SK-N-SH (cell line): ENCODE measurements around the gene ENTPD6. TPM values are rescaled to one million over a fixed set of nuclear protein-coding genes. Genes with fewer than 3 reads are reported as not detected.

Source experiments
- CTCF ChIA-PET: fragments of 300-600, 350-600 bp; formaldehyde crosslinking; extraction: SDS; loops from one replicate; lab custom pipeline; 2021; lab: Yijun Ruan, JAX
- POLR2A ChIA-PET: fragments of 350-600 bp; sonication (Branson Sonifier 250); formaldehyde crosslinking; extraction: SDS; loops from one replicate; lab custom pipeline; 2020; ENCODE audit warnings: antibody characterized with exemption, inconsistent platforms; lab: Yijun Ruan, JAX
- DNase-seq: peaks from one replicate; pipeline ENCODE4 v3.0.0; 2012
- H2AFZ ChIP-seq: fragments of 200-600 bp; sonication (generic); 2 replicates; pipeline ENCODE4 v1.8.1; 2016; ENCODE audit warnings: antibody characterized with exemption, mild to moderate bottlenecking, low read depth
- H3F3A ChIP-seq: fragments of 200-600 bp; sonication (generic); replicated peaks from 2 replicates; pipeline ENCODE3; 2016; ENCODE audit warnings: antibody characterized with exemption, mild to moderate bottlenecking; ENCODE audit not compliant: insufficient read depth
- H3K27ac ChIP-seq, 2 experiments: fragments of 200-500 bp in 1 of 2; fragments of 200-600 bp in 1 of 2; sonication (Bioruptor generic) in 1 of 2; sonication (generic), shearing (Covaris generic) in 1 of 2; 2 replicates each; pipeline versions ENCODE4 v1.5.1 to v1.6.1; 2014 to 2016; ENCODE audit warnings: low read depth in 2 of 2, inconsistent platforms in 1 of 2, low read length in 1 of 2, mild to moderate bottlenecking in 1 of 2, mixed read lengths in 1 of 2
- H3K27me3 ChIP-seq: fragments of 200-600 bp; sonication (generic), shearing (Covaris generic); 2 replicates; pipeline ENCODE4 v1.6.1; 2016; ENCODE audit warnings: mixed run types; ENCODE audit not compliant: insufficient read depth
- H3K36me3 ChIP-seq, 2 experiments: fragments of 200-500 bp in 1 of 2; fragments of 200-600 bp in 1 of 2; sonication (Bioruptor generic) in 1 of 2; sonication (generic) in 1 of 2; replicated peaks in 1 of 2; 2 replicates each; pipeline versions ENCODE3 to v1.5.1; 2014 to 2016; ENCODE audit warnings: low read length in 1 of 2, mild to moderate bottlenecking in 1 of 2; ENCODE audit not compliant: insufficient read depth in 2 of 2, control insufficient read depth in 1 of 2
- H3K4me1 ChIP-seq, 2 experiments: fragments of 200-500 bp in 1 of 2; fragments of 200-600 bp in 1 of 2; sonication (Bioruptor generic) in 1 of 2; sonication (generic), shearing (Covaris generic) in 1 of 2; 2 replicates each; pipeline versions ENCODE4 v1.5.1 to v1.6.1; 2014 to 2016; ENCODE audit warnings: low read depth in 1 of 2, low read length in 1 of 2, mixed run types in 1 of 2; ENCODE audit not compliant: insufficient read depth in 2 of 2, control insufficient read depth in 1 of 2
- H3K4me2 ChIP-seq: fragments of 200-600 bp; sonication (generic), shearing (Covaris generic); 2 replicates; pipeline ENCODE4 v1.6.1; 2017; ENCODE audit warnings: mixed run types
- H3K4me3 ChIP-seq, 2 experiments: fragments of 200-500 bp in 1 of 2; fragments of 200-600 bp in 1 of 2; sonication (Bioruptor generic) in 1 of 2; sonication (generic), shearing (Covaris generic) in 1 of 2; 2 replicates each; pipeline versions ENCODE4 v1.5.1 to v1.8.1; 2014 to 2016; ENCODE audit warnings: low read depth in 2 of 2, inconsistent platforms in 1 of 2, low read length in 1 of 2, mild to moderate bottlenecking in 1 of 2, mixed read lengths in 1 of 2, moderate library complexity in 1 of 2
- H3K79me2 ChIP-seq: fragments of 200-600 bp; sonication (generic); 2 replicates; pipeline ENCODE4 v1.8.1; 2017; ENCODE audit warnings: mild to moderate bottlenecking; ENCODE audit not compliant: insufficient read depth
- H3K9ac ChIP-seq: fragments of 200-600 bp; sonication (generic); 2 replicates; pipeline ENCODE4 v1.6.1; 2017; ENCODE audit warnings: mixed run types
- H3K9me2 ChIP-seq: fragments of 200-600 bp; sonication (generic); 2 replicates; pipeline ENCODE4 v1.6.1; 2017; ENCODE audit warnings: mixed run types
- H3K9me3 ChIP-seq: fragments of 200-600 bp; sonication (generic); 2 replicates; pipeline ENCODE4 v1.6.1; 2017; ENCODE audit warnings: mixed run types, mild to moderate bottlenecking, moderate library complexity
- H4K20me1 ChIP-seq: fragments of 200-600 bp; sonication (generic); 2 replicates; pipeline ENCODE4 v1.6.1; 2017; ENCODE audit warnings: mild to moderate bottlenecking, mixed run types; ENCODE audit not compliant: insufficient read depth
- FOXJ3 ChIP-seq: sonication (generic); formaldehyde crosslinking; IDR thresholded peaks from 2 replicates; pipeline ENCODE4 v1.5.1; 2020; ENCODE audit warnings: mild to moderate bottlenecking, missing genetic modification reagents
- RAD21 ChIP-seq: IDR thresholded peaks from 2 replicates; pipeline ENCODE4 v1.6.1; 2012; ENCODE audit warnings: mild to moderate bottlenecking, low read length
- RCOR1 ChIP-seq: fragments of 150-350 bp; IDR thresholded peaks from 2 replicates; pipeline ENCODE4 v1.6.1; 2017; ENCODE audit warnings: antibody characterized with exemption, low read length
- RXRA ChIP-seq: IDR thresholded peaks from 2 replicates; pipeline ENCODE4 v1.4.0; 2012; ENCODE audit warnings: low read depth, mild to moderate bottlenecking, borderline replicate concordance
- SMC3 ChIP-seq: IDR thresholded peaks from 2 replicates; pipeline ENCODE4 v1.6.1; 2012; ENCODE audit warnings: low read depth, low read length, improper control_type of control experiment
- TAF1 ChIP-seq: IDR thresholded peaks from 2 replicates; pipeline ENCODE4 v1.6.1; 2012; ENCODE audit warnings: low read depth, mild to moderate bottlenecking, low read length, moderate library complexity, borderline replicate concordance
- TEAD4 ChIP-seq: IDR thresholded peaks from 2 replicates; pipeline ENCODE4 v1.4.0; 2012; ENCODE audit warnings: mild to moderate bottlenecking, borderline replicate concordance; ENCODE audit not compliant: insufficient read depth
- WGBS: methylation state at CpG from one replicate; pipeline ENCODE4 v1.1.6; 2017; ENCODE audit warnings: low lambda C conversion rate; 5-methylcytosine and 5-hydroxymethylcytosine counted together
- polyA plus RNA-seq, 3 experiments: library from polyadenylated mRNA; depleted of rRNA; stranded (reverse); fragments of >200 nt; gene quantifications; 2 replicates each; pipeline ENCODE4 v1.2.3, GENCODE V29; 2012
- TF ChIP-seq, protein P1 (sequence below): IDR thresholded peaks from 2 replicates; pipeline ENCODE4 v1.4.0; 2012; ENCODE audit warnings: low read depth
- TF ChIP-seq, protein P2 (sequence below): fragments of 150-350 bp; IDR thresholded peaks from 2 replicates; pipeline ENCODE4 v1.6.1; 2017; ENCODE audit warnings: antibody characterized with exemption, low read length, low read depth, borderline replicate concordance
- TF ChIP-seq, protein P3 (sequence below): IDR thresholded peaks from 2 replicates; pipeline ENCODE4 v1.4.0; 2012; ENCODE audit warnings: low read depth, borderline replicate concordance
- TF ChIP-seq, protein P4 (sequence below): fragments of 150-350 bp; IDR thresholded peaks from 2 replicates; pipeline ENCODE4 v1.6.1; 2016; ENCODE audit warnings: mild to moderate bottlenecking, low read depth, low read length
- TF ChIP-seq, protein P5 (sequence below): IDR thresholded peaks from 2 replicates; pipeline ENCODE4; 2012
- TF ChIP-seq, protein P6 (sequence below): IDR thresholded peaks from 2 replicates; pipeline ENCODE4 v1.6.1; 2012; ENCODE audit warnings: mild to moderate bottlenecking, low read depth, low read length, moderate library complexity
- TF ChIP-seq, protein P7 (sequence below): fragments of 200-600 bp; sonication (generic); IDR thresholded peaks from 2 replicates; pipeline ENCODE4 v1.6.1; 2017; ENCODE audit warnings: antibody characterized with exemption, mild to moderate bottlenecking, moderate library complexity

ENTPD6 gene
- polyA plus RNA-seq, 1 of the 3 experiments (the other 2 are of a cell fraction) = 76.1 TPM

DNA sequence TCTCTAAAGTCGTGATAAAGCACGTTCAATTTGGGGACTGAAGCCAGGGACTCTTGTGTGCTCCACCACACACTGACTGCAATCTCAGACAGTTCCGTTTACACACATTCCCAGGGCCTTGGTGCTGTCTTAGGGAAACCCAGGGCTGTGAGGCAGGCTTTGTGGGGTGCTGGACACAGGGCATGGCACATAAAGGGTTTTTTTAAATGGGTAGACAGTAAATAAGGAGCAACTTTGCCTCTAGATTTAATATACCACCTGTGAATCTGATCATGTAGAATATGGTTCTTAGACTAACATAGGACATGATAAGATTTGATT is 2.3 kb downstream of the ENTPD6 start:
- Histone ChIP-seq H2AFZ (no peak overlapping the region), H3K4me3 (no peak overlapping the region), H3K27me3 (no peaks in the 10 kb centered on the region), H3K4me2 (no peak overlapping the region), H3K36me3 (peaks cover 0 to 4% of the 10 kb centered on the region in 2 experiments), H3F3A (peaks cover 4% of the 10 kb centered on the region), H3K27ac (no peak overlapping the region), H4K20me1 (peaks cover 3% of the 10 kb centered on the region; the same call in 1 of the 2 replicates), H3K4me1 (peaks cover 0 to 22% of the 10 kb centered on the region in 2 experiments; a peak in 3 of 4 replicates), H3K9ac (no peak overlapping the region), H3K9me3 (no peaks in the 10 kb centered on the region), H3K9me2 (no peaks in the 10 kb centered on the region), H3K79me2 (peaks cover 71% of the 10 kb centered on the region)
- no peak for DNase-seq
- TF ChIP-seq, protein P1, sequence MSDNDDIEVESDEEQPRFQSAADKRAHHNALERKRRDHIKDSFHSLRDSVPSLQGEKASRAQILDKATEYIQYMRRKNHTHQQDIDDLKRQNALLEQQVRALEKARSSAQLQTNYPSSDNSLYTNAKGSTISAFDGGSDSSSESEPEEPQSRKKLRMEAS = no peak
- TF ChIP-seq, protein P2, sequence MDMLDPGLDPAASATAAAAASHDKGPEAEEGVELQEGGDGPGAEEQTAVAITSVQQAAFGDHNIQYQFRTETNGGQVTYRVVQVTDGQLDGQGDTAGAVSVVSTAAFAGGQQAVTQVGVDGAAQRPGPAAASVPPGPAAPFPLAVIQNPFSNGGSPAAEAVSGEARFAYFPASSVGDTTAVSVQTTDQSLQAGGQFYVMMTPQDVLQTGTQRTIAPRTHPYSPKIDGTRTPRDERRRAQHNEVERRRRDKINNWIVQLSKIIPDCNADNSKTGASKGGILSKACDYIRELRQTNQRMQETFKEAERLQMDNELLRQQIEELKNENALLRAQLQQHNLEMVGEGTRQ = no peak
- ChIA-PET POLR2A (no interaction called here), CTCF (no interaction called here)
- 69% methylated on average over 3 of the region's 3 CpGs for WGBS

DNA sequence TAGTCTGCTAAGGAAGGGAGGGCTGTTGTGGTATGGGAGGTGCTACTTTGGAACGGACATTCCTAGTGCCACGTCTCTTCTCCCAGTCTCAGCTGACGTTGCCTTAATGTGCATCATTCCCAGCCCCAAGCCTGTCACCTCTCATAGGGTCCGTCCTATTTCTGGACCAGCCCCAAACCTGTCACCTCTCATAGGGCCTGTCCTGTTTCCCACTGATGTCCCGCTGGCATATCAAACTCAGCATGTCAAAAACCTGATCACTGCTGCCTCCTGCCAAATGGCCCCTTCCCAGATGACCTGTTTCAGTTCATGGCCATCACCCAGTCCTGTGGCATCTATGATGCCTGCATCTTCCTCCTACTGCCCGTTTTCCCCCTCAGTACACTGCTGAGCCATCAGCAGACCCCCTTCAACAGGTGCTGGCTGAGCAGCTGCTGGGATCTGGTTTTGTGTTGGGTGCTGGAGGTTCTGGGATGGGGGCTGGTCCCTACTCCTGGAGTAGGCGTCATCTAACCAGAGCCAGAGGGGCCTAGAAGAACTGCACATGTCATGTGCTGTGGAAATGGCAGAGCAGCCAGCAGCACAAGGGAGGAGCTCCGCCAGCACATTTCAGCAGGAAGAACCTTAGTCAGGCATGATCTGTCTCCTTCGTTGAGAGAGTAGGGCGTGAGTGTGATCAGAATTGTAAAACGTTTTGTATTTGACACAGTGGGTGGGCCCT is 3.3 kb downstream of the ENTPD6 start:
- H3K4me3 ChIP-seq = no peak overlapping the region
- peaks cover 0 to 22% of the 10 kb centered on the region in 2 experiments; a peak in 3 of 4 replicates for H3K4me1 ChIP-seq
- H3K9me2 ChIP-seq = no peaks in the 10 kb centered on the region
- POLR2A ChIA-PET = no interaction called here
- WGBS = 89% methylated on average over 11 of the region's 11 CpGs
- peaks cover 7% of the 10 kb centered on the region for H3F3A ChIP-seq
- no peak overlapping the region for H3K27ac ChIP-seq
- H2AFZ ChIP-seq = no peak overlapping the region
- H3K4me2 ChIP-seq = no peak overlapping the region
- H3K9ac ChIP-seq = no peak overlapping the region
- no peaks in the 10 kb centered on the region for H3K27me3 ChIP-seq
- CTCF ChIA-PET = interaction anchor here (1.1 kb wide), 1 partner anchor 49 kb away, joined by 4 read pairs; the partner anchor contains the start of gene PYGB
- peaks cover 0 to 8% of the 10 kb centered on the region in 2 experiments for H3K36me3 ChIP-seq
- no peaks in the 10 kb centered on the region for H3K9me3 ChIP-seq
- peaks cover 81% of the 10 kb centered on the region for H3K79me2 ChIP-seq
- peaks cover 3% of the 10 kb centered on the region; the same call in 1 of the 2 replicates for H4K20me1 ChIP-seq
- DNase-seq = no peak
- TF ChIP-seq, protein P3, sequence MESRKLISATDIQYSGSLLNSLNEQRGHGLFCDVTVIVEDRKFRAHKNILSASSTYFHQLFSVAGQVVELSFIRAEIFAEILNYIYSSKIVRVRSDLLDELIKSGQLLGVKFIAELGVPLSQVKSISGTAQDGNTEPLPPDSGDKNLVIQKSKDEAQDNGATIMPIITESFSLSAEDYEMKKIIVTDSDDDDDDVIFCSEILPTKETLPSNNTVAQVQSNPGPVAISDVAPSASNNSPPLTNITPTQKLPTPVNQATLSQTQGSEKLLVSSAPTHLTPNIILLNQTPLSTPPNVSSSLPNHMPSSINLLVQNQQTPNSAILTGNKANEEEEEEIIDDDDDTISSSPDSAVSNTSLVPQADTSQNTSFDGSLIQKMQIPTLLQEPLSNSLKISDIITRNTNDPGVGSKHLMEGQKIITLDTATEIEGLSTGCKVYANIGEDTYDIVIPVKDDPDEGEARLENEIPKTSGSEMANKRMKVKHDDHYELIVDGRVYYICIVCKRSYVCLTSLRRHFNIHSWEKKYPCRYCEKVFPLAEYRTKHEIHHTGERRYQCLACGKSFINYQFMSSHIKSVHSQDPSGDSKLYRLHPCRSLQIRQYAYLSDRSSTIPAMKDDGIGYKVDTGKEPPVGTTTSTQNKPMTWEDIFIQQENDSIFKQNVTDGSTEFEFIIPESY = no peak
- no peak for TF ChIP-seq FOXJ3 (CRISPR knock-in tag)
- no peak for TF ChIP-seq RXRA
- no peak for TF ChIP-seq TEAD4
- TF ChIP-seq, protein P4, sequence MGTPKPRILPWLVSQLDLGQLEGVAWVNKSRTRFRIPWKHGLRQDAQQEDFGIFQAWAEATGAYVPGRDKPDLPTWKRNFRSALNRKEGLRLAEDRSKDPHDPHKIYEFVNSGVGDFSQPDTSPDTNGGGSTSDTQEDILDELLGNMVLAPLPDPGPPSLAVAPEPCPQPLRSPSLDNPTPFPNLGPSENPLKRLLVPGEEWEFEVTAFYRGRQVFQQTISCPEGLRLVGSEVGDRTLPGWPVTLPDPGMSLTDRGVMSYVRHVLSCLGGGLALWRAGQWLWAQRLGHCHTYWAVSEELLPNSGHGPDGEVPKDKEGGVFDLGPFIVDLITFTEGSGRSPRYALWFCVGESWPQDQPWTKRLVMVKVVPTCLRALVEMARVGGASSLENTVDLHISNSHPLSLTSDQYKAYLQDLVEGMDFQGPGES = no peak
- no peak for TF ChIP-seq TAF1
- no peak for TF ChIP-seq RCOR1
- TF ChIP-seq, protein P5, sequence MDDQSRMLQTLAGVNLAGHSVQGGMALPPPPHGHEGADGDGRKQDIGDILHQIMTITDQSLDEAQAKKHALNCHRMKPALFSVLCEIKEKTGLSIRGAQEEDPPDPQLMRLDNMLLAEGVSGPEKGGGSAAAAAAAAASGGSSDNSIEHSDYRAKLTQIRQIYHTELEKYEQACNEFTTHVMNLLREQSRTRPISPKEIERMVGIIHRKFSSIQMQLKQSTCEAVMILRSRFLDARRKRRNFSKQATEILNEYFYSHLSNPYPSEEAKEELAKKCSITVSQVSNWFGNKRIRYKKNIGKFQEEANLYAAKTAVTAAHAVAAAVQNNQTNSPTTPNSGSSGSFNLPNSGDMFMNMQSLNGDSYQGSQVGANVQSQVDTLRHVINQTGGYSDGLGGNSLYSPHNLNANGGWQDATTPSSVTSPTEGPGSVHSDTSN = no peak
- TF ChIP-seq, protein P6, sequence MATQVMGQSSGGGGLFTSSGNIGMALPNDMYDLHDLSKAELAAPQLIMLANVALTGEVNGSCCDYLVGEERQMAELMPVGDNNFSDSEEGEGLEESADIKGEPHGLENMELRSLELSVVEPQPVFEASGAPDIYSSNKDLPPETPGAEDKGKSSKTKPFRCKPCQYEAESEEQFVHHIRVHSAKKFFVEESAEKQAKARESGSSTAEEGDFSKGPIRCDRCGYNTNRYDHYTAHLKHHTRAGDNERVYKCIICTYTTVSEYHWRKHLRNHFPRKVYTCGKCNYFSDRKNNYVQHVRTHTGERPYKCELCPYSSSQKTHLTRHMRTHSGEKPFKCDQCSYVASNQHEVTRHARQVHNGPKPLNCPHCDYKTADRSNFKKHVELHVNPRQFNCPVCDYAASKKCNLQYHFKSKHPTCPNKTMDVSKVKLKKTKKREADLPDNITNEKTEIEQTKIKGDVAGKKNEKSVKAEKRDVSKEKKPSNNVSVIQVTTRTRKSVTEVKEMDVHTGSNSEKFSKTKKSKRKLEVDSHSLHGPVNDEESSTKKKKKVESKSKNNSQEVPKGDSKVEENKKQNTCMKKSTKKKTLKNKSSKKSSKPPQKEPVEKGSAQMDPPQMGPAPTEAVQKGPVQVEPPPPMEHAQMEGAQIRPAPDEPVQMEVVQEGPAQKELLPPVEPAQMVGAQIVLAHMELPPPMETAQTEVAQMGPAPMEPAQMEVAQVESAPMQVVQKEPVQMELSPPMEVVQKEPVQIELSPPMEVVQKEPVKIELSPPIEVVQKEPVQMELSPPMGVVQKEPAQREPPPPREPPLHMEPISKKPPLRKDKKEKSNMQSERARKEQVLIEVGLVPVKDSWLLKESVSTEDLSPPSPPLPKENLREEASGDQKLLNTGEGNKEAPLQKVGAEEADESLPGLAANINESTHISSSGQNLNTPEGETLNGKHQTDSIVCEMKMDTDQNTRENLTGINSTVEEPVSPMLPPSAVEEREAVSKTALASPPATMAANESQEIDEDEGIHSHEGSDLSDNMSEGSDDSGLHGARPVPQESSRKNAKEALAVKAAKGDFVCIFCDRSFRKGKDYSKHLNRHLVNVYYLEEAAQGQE = no peak
- TF ChIP-seq RAD21 = no peak
- TF ChIP-seq, protein P7, sequence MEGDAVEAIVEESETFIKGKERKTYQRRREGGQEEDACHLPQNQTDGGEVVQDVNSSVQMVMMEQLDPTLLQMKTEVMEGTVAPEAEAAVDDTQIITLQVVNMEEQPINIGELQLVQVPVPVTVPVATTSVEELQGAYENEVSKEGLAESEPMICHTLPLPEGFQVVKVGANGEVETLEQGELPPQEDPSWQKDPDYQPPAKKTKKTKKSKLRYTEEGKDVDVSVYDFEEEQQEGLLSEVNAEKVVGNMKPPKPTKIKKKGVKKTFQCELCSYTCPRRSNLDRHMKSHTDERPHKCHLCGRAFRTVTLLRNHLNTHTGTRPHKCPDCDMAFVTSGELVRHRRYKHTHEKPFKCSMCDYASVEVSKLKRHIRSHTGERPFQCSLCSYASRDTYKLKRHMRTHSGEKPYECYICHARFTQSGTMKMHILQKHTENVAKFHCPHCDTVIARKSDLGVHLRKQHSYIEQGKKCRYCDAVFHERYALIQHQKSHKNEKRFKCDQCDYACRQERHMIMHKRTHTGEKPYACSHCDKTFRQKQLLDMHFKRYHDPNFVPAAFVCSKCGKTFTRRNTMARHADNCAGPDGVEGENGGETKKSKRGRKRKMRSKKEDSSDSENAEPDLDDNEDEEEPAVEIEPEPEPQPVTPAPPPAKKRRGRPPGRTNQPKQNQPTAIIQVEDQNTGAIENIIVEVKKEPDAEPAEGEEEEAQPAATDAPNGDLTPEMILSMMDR = no peak
- TF ChIP-seq SMC3 = no peak
